Kidney tubule cell (primary cell): Measurements from ENCODE around the gene TBCCD1.
"Not testable (repeated sequence)": the region's sequence is repeated elsewhere in the genome, so short reads cannot be mapped to it uniquely, and the experiment has no call there.

Source experiments
- DNase-seq: peaks from one replicate; pipeline ENCODE4 v3.0.0-alpha.2; 2018; ENCODE audit warnings: low spot score

The TBCCD1 gene

DNA sequence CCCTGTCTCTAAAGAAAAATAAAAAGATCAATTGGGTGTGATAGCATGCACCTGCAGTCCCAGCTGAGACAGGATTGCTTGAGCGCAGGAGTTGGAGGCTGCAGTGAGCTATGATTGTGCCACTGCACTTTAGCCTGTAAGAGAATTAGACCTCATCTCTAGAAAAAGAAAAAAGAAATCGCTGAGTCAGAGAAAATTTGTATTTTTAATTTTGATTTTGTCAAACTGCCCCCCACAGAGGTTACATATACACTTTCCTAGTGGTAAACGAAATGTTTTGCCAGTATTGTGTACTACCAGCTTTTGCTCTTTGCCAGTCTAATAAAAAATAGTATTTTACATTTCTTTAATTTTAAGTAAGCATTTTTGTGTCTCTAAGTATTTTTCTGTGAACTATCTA is 17.6 kb downstream of the TBCCD1 start:
- DNase-seq: no peak

DNA sequence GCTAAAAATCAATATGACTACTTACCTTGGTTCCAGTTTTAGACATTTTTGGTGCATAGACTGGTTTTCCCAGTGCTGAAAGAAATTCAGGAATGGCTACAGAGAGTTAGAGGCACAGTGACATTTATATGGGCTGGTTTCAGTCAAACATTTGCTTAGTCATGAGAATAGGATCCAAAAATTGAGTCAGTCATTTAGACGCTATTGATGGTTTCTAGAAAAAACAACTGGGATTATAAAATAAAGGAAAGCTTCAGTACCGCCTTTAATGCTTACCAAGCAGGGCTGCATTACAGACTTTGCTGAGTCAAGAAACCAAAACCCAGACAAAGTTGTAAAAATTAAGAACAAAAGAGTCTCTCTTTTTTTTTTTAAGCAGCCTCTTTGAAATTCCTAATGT is 22.9 kb downstream of the TBCCD1 start, which contains the start of gene CRYGS:
CRYGS (minus strand) TSS at position 100 of the 400 bp plus-strand sequence; CDS start at position 46, 54 bp downstream.
- no peak for DNase-seq

DNA sequence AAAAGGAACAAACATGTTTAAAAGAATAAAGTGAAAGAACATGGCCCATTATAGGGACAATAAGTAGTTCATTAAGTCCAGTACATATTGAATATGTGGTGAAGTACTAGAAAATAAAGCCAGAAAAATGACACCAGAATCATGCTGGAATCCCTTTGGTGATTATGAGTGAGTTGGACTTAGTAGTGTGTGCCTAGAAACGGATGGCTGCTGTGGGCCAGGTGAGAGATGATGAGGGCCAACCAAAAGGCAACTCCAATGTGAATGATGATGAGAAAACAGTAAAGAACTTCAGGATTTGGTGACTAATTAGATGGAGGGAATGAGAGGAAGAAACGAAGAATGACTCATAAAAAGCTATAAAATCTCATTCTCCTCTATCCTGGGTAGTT is 26.3 kb downstream of the TBCCD1 start:
- DNase-seq: peak; percentile 63

DNA sequence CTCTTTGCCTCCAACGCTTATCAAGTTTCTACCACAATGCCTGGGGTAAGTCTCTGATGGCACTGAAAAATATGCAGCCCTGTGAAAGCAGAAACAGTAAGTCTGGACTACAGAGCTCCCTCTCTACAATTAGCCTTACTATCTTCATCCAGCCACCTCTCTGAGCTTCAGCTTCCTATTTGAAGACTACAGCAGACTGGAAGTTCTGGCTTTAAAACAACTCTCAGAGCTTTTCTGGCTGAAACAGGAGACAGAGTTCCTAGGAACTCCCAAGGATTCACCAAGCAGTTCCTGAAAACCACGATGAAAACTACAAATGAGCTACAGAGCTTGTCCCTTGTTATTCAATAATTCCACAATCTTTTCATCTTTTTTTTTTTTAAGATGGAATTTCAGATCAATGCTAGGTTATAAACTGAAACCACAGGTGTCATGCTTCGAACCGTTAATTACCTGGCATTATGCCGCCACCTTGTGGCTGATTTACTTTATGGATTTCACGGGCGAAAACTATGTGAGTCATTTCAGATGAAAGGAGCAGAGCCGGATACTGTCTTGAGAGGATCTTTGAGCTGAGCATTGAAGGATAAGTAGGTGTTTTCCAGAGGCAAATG is 26.8 kb downstream of the TBCCD1 start:
- DNase-seq: peak; percentile 84

DNA sequence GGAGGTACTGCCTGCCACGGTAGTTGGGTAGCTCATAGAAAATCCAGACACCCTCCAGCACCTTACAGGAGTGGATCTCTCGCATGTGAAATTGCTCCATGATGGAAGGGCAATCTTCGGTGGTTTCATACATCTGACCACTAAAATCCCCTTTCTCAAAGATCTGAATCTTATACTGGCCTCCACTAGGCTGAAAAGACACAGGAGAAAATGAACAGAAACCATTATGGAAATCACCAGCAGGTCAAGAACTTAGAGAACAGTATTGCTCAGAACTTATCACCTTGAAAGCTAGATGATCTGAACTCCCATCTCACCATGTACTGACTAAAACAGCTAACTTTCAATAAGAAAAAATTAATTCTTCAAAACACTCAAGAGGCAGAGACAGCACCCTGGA is 28.4 kb downstream of the TBCCD1 start:
- no peak for DNase-seq

DNA sequence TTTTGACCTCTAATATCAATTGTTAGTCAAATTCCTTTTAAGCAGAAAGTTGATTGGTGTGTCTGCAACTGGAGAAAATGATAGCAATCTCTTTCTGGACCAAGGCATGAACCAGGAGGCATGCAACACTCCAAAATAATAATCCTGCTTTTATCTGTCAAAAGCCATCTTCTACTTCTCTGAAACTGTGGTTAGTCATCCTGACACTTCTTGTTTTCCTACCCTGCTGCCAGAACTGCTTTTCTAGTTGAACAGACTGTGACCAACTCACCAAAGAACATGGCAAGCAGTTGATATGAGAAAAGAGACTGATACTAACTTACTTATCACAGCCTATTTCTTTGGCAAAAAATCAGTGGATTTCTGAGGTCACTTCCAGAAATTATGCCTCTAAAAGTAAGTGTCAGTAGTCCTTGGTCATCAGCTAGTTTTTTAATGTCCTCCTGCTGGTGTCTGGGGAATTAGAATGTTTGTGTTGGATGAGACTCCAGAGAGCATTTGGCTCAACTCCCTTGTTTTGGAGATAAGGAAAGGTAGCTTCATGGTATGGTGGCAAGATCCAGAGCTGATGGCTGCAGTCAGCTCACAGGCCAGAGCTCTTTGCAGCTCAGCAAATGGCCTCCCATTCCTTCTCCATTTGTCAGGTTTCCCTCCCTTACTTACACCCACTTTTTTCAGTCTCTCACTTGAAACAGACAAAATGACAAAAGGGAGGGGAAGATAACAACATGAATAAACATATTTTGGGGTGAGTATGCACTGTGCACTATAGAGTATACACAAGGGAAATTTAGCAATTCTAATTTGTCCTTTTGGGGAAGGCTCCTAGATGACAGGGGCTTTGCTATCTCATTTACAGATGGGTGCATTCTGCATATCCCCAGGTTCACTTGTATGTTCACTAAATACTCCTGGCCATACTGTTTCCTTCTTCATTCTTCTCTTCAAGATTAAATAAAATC is 30.0 kb downstream of the TBCCD1 start:
- no peak for DNase-seq

DNA sequence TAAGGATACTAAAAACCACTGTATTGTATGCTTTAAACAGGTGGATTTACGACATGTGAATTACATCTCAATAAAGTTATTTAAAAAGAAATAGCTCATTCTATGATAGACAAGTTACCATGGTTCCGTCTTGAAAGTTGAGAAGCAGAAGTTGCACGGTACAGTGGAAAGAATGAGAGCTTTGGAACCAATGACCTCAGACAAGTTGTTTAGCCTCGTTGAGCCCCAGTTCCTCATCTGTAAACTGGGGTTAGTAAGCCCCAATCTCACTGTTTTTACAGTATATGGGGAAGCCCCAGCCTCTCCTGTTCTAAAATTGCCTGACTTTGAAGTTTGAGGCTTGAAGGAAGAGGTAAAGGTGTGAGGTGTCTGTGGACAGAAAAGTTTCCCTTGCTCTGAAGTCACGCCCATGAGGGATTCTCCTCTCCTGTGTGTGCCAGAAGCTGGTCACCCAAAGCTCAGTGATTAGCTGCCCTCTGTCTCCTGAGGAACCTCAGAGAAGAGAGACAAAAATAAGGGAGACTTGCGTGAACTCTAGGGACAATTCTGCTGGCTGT is 32.9 kb downstream of the TBCCD1 start:
- no peak for DNase-seq

DNA sequence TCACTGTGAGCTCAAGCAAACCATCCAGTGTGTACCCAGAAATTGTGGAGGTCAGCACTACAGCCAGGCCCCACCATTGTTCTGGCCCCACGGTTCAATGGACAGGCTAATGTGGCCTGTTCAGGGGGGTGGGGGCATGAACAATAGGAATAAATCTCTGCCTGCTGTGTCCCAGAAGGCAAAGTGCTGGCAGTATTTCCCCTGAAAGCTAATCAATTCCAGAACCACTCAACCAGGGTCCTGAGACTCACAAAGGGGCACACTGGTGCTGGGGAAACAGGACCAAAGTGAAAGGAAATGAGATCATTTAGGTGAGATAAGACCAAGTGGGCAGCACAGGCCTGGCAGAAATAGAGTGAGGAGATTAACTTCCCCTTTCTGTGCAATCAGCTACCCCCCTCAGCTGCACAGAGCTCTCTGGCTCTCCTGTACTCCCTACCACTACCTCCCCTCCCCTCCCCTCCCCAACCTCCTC is 34.5 kb downstream of the TBCCD1 start:
- DNase-seq: peak; percentile 58

DNA sequence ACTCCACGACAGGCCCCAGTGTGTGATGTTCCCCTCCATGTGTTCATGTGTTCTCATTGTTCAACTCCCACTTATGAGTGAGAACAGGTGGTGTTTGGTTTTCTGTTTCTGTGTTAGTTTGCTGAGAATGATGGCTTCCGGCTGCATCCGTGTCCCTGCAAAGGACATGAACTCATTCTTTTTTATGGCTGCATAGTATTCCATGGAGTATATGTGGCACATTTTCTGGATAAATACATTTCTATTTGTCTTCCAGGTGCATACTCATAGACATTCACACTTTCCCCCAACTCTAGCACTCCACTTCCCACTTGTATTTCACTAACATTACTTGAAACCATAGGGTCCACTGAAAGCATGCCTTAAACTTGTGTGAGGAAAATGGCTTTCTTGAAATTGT is 35.4 kb downstream of the TBCCD1 start:
- DNase-seq: not testable (repeated sequence)

DNA sequence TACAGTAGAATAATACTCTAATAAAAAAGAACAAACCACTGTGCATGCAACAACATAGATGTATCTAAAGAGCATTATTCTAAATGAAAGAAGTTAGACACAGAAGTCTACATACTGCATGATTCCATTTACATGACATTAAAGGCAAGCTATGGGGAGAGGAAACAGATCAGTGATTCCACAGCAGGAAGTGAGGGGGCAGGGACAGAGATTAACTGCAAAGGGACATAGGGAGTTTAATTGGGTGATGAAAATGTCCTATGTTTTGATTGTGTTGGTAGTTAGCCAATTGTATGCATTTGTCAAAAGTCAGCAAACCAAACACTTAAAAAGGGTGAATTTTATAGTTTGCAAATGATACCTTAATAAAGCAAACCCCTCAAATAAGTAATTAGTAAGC is 36.7 kb downstream of the TBCCD1 start:
- no peak for DNase-seq

DNA sequence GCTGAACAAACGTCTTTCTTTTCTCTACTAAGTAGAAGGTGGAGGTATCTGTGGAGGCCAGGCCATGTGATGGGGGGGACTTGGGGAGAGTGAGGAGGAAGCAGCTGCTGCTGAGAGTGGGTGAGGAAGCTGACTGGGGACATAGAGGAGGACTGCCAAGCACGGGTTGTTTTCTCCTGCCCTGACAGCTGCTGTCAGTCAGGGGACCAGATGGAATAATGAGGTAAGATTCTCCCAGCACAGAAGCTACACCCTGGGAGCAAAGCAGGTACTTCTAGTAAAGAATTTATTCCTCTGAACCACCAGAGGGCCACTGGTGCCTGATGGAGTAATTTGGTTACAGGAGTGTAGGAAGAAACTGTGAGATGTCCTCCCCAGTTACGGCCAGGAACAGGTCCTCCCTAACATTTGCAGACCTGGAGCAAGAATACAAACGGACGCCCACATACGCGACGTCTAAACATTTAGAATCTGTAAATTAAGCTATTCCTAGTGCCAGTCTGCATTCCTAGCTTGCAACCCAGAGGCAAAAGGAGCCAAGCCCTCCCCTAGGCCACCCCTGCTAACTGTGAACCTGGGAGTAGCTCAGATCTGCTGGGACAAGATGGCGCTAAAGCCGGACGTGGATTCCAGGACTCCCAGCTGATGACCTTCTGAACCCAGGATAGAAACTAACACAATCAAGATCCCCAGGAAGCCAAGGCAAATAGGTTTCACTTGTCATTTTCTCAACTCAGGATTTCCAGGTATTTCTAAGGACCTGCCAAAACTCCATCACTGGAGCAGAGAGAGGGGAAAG is 37.7 kb downstream of the TBCCD1 start:
- DNase-seq: no peak

DNA sequence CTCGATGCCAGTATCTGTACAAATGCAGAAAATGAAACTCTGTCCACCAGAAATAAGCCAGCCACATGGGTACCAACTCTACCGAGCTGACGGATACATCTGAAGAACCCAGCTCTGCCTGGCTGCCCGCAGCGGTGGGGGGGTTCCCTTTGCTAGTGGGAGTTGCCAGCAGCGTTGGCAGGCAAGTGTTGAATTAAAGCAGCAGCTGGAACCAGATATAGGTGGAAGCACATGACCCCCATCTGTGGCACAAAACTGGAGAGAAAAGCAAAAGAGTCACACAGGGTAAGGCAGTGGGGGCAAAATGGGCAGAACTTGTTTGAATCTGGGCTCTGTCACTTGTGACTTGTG is 40.9 kb downstream of the TBCCD1 start:
- no peak for DNase-seq

DNA sequence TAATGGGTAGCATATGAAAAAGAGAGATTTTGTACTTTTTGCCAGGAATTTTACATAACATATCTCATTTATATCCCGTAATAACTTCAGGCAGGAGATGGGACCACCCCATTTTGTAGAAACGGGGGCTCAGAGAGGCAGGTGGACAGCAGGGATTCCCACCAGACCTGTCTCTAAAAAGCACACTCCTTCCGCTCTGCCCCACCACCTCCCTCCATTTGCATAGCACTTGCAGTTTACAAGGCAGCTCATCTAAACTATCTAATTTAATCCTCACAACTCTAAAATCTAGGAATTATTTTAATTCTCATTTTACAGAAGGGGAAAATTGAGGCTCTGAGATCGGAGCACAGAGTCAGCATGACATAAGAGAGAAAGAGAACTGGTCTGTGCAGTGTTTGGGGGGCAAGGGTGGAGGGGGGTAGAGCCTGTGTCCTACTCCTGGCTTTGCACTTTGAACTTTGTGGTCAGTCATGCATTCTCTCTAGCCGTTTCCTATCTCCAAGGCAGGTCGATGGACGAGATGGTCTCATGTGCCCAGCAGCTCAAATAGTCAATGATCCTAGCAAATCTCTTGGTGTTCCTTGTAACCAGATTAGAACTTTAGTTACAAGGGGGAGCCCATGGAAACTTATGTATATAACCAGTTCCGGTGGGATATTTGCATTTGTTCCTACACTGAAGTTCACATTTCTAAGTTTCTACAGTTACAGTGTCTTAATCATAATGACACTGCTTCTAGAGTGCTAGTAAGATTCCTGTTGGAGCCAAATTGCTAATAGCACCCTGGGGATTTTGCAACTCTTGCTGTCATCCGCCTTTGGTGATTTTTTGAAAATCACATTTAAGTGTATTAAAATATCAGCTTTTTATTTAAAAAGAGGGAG is 41.5 kb downstream of the TBCCD1 start:
- DNase-seq: no peak

DNA sequence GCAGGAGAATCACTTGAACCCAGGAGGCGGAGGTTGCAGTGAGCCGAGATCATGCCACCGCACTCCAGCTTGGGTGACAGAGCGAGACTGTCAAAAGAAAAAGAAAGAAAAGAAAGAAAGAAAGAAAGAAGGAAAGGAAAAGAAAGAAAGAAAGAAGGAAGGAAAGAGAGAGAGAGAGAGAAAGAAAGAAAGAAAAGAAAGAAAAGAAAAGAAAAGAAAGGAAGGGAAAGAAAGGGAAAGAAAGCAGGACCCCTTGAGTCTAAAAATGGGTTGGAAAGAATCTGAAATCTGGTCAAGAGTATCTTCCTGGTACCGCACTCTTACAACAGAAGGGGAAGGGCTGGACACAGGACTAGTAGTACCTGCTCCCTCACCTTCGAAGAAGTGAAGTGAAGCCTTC is 42.5 kb downstream of the TBCCD1 start:
- no peak for DNase-seq

DNA sequence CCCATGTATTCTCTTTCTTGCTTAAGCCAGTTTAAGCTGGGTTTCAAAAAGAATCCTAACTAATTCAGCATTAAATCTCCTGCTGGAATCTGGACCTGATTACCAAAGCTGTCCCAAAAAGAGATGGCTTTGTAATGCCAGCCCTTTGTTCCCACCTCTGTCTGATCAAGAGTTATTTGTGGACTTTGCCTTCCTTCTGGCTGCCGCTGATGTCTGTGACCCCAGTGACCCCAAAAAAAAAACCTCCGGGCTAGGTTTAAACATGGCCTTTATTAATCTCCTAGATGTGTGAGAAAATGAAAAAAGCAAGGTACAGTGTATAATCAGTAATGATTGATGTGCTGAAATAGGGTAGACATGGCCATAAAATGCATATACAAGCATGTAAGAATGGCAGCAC is 43.7 kb downstream of the TBCCD1 start:
- DNase-seq: no peak

DNA sequence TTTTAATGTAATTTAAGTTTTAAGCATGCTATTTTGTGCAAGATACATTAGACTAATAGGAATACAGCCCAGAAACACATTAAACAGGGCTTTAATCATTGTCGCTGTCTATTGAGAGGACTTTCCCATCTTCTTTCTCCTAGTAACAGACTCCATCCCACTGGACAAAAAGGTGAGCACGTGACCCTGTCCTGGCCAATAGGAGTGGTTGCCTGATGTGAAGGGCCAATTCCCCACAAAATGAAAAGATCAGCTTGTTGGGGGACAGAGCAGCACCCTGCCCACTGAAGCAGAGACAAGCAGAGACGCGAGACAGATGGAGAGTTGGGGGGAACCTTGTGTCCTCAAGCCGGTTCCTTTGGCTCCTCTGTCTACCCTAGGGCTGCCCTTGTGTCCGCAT is 44.1 kb downstream of the TBCCD1 start:
- no peak for DNase-seq

DNA sequence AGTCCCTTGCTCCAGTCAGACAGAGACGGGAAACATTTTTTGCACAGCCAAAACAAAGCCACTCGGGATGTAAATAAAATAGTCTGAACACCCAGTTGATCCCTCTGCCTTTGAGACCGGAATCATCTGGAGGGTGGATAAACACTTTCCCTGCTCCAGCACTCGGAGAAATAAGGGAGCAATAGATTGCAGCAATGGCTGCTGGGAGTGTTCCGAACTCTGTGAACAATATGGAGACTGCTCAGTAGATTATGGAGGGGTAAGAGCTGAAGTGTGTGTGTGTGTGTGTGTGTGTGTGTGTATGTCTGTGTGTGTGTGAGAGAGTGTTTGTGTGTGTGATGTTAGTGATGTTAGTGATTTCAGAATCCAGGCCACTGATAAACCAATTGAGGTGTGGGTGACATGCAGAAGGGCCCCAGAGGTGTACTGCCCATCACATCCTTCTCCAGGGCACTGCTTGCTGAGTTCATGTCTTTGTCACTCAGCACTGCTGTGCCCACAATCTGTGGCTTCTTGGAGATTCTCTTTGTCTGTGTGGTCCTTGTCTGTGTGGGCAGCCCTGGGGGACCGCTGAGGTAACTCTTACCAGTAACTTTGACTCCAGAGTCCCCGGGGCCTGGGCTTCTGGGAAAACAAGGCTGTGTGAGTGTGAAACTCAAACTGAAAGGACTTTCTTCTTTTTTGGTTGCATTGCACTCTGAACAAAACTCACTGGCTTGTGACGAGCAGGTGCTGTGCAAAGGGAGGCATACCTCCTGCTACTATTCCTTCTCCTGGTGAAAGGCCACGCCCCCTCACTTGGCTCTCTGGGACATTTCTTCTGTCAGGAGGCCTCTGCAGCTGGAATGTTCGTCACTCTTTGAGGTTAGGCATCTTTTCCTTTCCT is 45.9 kb downstream of the TBCCD1 start:
- peak; percentile 37 for DNase-seq

DNA sequence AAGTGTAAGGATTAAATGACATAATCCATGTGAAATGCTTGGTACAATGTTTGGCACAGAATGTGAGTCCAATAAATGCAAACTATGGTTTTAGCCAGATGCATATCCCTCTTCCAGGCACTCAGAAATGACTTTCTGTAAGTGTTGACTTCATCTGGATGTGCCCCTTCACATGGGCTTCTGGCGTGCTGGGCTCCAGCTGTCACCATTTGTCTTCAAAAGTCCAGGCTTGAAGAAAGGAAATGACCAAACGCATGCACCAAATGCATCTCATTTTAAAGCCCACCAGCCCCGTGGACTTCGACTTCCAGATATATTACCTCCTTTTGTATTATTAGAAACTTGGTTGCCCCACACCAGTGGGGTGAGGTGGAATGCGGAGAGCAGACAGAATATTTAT is 46.7 kb downstream of the TBCCD1 start:
- no peak for DNase-seq

DNA sequence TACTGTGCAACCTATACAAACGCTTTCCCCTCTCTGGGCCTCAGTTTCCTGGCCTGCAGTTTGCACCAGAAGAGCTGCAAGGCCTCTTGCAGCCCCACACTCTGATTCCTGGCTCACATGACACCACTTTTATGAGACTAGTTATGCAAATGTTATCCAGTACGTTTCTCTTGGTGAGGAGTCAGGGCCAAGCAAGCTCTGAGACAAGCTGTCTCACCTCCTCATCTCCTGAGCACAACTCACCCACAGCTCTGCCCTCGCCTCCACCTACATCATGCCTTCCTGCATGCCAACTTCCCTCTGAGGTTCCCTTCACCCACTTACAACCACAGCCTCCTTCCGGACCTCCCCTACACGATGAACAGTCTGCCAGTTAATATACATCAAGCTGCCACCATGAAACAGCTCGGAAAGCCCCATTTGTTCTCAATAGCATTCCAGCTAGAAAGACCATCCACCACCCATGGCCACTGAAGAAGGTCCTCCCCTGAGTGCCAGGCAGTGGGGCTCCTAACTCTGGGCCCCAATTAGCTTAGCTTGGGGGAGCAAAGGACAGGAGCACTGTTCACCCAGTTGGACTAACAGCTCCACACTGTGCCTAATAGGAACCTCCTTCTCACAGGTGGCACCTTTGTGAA is 48.0 kb downstream of the TBCCD1 start:
- no peak for DNase-seq

DNA sequence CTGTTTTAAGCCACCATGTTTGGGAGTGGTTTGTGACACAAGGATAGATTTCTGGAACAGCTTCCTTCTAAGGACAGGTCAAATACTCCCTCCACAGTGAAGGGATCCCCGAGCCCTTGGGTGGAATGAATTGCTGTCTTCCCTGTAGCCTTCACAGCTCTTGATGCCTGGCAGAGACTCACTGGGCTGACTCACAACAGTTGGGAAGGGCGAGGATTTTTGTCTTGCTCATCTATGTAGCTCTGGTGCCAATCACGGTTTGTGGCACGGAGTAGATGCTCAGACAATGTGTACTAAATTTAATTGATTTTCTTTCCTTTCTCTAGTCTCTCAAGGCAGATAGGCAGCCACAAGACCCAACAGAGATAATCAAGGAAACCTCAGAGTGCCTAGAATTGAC is 49.9 kb downstream of the TBCCD1 start:
- DNase-seq: no peak
